ENCODE measurements around the gene TDRD12.
"Not testable (repeated sequence)": the region's sequence is repeated elsewhere in the genome, so short reads cannot be mapped to it uniquely, and the experiment has no call there.

The TDRD12 gene

GRCh38 chr19:32692727-32693061 lies 26.9 kb upstream of the TDRD12 start:
- no peak for DNase-seq (ENCODE audit: low spot score)

- DNase-seq (ENCODE audit: low spot score): not testable (repeated sequence)
These were observed 26.1 kb upstream of the TDRD12 start for GRCh38 chr19:32693151-32694108.

GRCh38 chr19:32694316-32694715 lies 25.3 kb upstream of the TDRD12 start:
- DNase-seq (ENCODE audit: low spot score): not testable (repeated sequence)

GRCh38 chr19:32694851-32695250 lies 24.7 kb upstream of the TDRD12 start:
- DNase-seq (ENCODE audit: low spot score): not testable (repeated sequence)

GRCh38 chr19:32695506-32695905 lies 24.1 kb upstream of the TDRD12 start:
- not testable (repeated sequence) for DNase-seq (ENCODE audit: low spot score)

GRCh38 chr19:32696771-32697170 lies 22.8 kb upstream of the TDRD12 start:
- not testable (repeated sequence) for DNase-seq (ENCODE audit: low spot score)

GRCh38 chr19:32700129-32700528 lies 19.4 kb upstream of the TDRD12 start:
- DNase-seq (ENCODE audit: low spot score): not testable (repeated sequence)

GRCh38 chr19:32702010-32702409 lies 17.6 kb upstream of the TDRD12 start:
- DNase-seq (ENCODE audit: low spot score): no peak

GRCh38 chr19:32704006-32704405 lies 15.6 kb upstream of the TDRD12 start:
- not testable (repeated sequence) for DNase-seq (ENCODE audit: low spot score)

- no peak for DNase-seq (ENCODE audit: low spot score)
These were observed 11.1 kb upstream of the TDRD12 start for GRCh38 chr19:32708457-32708856.

GRCh38 chr19:32709032-32709431 lies 10.5 kb upstream of the TDRD12 start:
- no peak for DNase-seq (ENCODE audit: low spot score)

- DNase-seq (ENCODE audit: low spot score): no peak
These were observed 7.8 kb upstream of the TDRD12 start for GRCh38 chr19:32711747-32712146.

- DNase-seq (ENCODE audit: low spot score): not testable (repeated sequence)
These were observed 3.4 kb upstream of the TDRD12 start for GRCh38 chr19:32716203-32716602.

GRCh38 chr19:32717496-32717895 lies 2.1 kb upstream of the TDRD12 start:
- no peak for DNase-seq (ENCODE audit: low spot score)

GRCh38 chr19:32718286-32718685 lies 1.3 kb upstream of the TDRD12 start:
- DNase-seq (ENCODE audit: low spot score): no peak

- DNase-seq (ENCODE audit: low spot score): no peak
These were observed 809 bp downstream of the TDRD12 start for GRCh38 chr19:32720216-32720935.

GRCh38 chr19:32720936-32721250 lies 1.3 kb downstream of the TDRD12 start:
- DNase-seq (ENCODE audit: low spot score): no peak

- no peak for DNase-seq (ENCODE audit: low spot score)
These were observed 16.4 kb downstream of the TDRD12 start for GRCh38 chr19:32735936-32736335.

GRCh38 chr19:32743021-32743420 lies 23.5 kb downstream of the TDRD12 start:
- DNase-seq (ENCODE audit: low spot score): no peak

GRCh38 chr19:32743447-32743846 lies 23.9 kb downstream of the TDRD12 start:
- no peak for DNase-seq (ENCODE audit: low spot score)

- DNase-seq (ENCODE audit: low spot score): no peak
These were observed 25.2 kb downstream of the TDRD12 start for GRCh38 chr19:32744555-32745325.

GRCh38 chr19:32745594-32746251 lies 26.2 kb downstream of the TDRD12 start:
- DNase-seq (ENCODE audit: low spot score): not testable (repeated sequence)
